Activated CD8-positive, alpha-beta T cell treated with anti-CD3 and anti-CD28 coated beads for 36 hours (primary cell): ENCODE measurements around the gene MYL3. TPM values are rescaled to one million over a fixed set of nuclear protein-coding genes. Genes with fewer than 3 reads are reported as not detected.

Source experiments
- ATAC-seq: fragments of 200-7000 bp; cut with Tn5 transposase; one replicate; pipeline ENCODE4 v1.10.0; 2021; ENCODE audit warnings: mild to moderate bottlenecking, moderate library complexity
- CTCF ChIA-PET: fragments of 350-600 bp; sonication (Branson Sonifier 250); formaldehyde crosslinking; loops from one replicate; lab custom pipeline; 2021; ENCODE audit warnings: antibody characterized with exemption; lab: Charles Lee
- POLR2A ChIA-PET: fragments of 350-600 bp; sonication (Branson Sonifier 250); formaldehyde crosslinking; loops from one replicate; lab custom pipeline; 2021; ENCODE audit warnings: antibody characterized with exemption; lab: Charles Lee
- DNase-seq: peaks from one replicate; pipeline ENCODE4 v3.0.0-alpha.2; 2020
- H3K27ac Mint-ChIP-seq: one replicate; pipeline ENCODE4 v1.8.0; 2021; ENCODE audit warnings: mild to moderate bottlenecking, mixed read lengths
- H3K27me3 Mint-ChIP-seq: one replicate; pipeline ENCODE4 v1.8.0; 2021; ENCODE audit warnings: mixed read lengths
- H3K36me3 Mint-ChIP-seq: one replicate; pipeline ENCODE4 v1.8.0; 2021; ENCODE audit warnings: low read depth, mixed read lengths
- H3K4me1 Mint-ChIP-seq: one replicate; pipeline ENCODE4 v1.8.0; 2021; ENCODE audit warnings: low read depth, mixed read lengths
- H3K4me3 Mint-ChIP-seq: one replicate; pipeline ENCODE4 v1.8.0; 2021; ENCODE audit warnings: mild to moderate bottlenecking, moderate library complexity, mixed read lengths
- H3K9me3 Mint-ChIP-seq: one replicate; pipeline ENCODE4 v1.8.0; 2021; ENCODE audit warnings: mixed read lengths
- intact Hi-C: fragments of 100-400 bp; cut with micrococcal nuclease; formaldehyde crosslinking; loops from one replicate; pipeline ENCODE4 v1.10.0; 2022
- total RNA-seq, 2 experiments: library from RNA; stranded (reverse); gene quantifications; one replicate each; pipeline ENCODE4 v1.2.3, GENCODE V29; 2021
- TF ChIP-seq, protein P1 (sequence below): fragments of 200-600 bp; IDR thresholded peaks from one replicate; pipeline ENCODE4 v1.8.0; 2022; ENCODE audit warnings: antibody characterized with exemption, mild to moderate bottlenecking

Gene MYL3
- total RNA-seq, 2 experiments from 2014 or later: not detected

DNA sequence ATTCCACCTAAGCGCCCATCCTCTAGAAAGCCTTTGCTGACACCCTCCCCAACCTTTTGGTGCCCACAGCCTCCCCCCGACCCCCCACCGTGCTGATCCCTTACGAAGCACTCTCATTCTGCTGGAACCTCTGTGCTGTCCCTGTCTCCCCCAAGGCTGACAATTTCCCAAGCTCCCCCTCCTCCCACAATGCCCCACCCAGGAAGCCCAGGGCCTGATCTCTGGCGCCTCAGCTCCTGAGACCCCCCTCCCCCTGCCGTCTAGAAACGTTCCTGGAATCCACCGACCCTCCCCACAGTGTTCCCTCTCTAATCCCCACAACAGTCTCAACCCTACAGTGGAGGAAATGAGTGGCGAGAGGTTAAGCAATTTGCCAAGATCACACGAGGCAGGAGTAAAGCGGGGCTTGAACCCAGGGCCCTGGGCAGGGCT, 18.3 kb downstream of the MYL3 start:
- TF ChIP-seq, protein P1, sequence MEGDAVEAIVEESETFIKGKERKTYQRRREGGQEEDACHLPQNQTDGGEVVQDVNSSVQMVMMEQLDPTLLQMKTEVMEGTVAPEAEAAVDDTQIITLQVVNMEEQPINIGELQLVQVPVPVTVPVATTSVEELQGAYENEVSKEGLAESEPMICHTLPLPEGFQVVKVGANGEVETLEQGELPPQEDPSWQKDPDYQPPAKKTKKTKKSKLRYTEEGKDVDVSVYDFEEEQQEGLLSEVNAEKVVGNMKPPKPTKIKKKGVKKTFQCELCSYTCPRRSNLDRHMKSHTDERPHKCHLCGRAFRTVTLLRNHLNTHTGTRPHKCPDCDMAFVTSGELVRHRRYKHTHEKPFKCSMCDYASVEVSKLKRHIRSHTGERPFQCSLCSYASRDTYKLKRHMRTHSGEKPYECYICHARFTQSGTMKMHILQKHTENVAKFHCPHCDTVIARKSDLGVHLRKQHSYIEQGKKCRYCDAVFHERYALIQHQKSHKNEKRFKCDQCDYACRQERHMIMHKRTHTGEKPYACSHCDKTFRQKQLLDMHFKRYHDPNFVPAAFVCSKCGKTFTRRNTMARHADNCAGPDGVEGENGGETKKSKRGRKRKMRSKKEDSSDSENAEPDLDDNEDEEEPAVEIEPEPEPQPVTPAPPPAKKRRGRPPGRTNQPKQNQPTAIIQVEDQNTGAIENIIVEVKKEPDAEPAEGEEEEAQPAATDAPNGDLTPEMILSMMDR: no peak
- CTCF ChIA-PET: interaction anchor here (1.0 to 1.2 kb wide), 3 partner anchors 8 to 65 kb away, joined by 4 read pairs; no protein-coding TSS in a partner anchor
- DNase-seq (no peak), ATAC-seq (no peak)
- POLR2A ChIA-PET: interaction anchor here (1.0 to 1.1 kb wide), 2 partner anchors 149 to 175 kb away, joined by 3 read pairs; no protein-coding TSS in a partner anchor
- H3K4me1 Mint-ChIP-seq: peaks cover 5% of the 10 kb centered on the region
- intact Hi-C loops: no loop called here
- H3K4me3 Mint-ChIP-seq: peak overlapping the region; percentile 65
- H3K27ac Mint-ChIP-seq: peak overlapping the region; percentile 42
- H3K36me3 Mint-ChIP-seq: peaks cover 3% of the 10 kb centered on the region
- H3K27me3 Mint-ChIP-seq: no peaks in the 10 kb centered on the region
- peaks cover 13% of the 10 kb centered on the region for H3K9me3 Mint-ChIP-seq

DNA sequence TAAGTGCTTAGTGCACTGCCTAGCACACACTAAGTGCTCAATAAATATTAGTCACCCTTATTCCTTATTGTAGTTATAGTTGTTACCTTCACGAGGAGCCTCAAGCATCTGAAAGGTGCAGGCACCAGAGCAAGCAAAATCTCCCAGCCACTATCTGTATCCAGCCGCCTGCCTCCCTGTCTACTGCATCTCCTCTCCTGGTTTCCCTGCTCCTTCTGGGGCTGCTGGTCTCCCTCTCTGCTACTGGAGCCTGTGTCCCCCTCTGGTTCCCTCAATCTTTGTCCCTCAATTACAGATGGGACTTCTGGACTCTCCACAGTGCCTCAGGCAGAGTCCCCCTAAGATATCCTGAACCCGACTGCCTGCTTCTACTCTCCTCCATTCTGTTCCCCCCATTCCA, 18.8 kb downstream of the MYL3 start:
- no peak for DNase-seq
- H3K4me3 Mint-ChIP-seq: no peak overlapping the region
- peaks cover 13% of the 10 kb centered on the region for H3K9me3 Mint-ChIP-seq
- H3K36me3 Mint-ChIP-seq: peaks cover 3% of the 10 kb centered on the region
- H3K27me3 Mint-ChIP-seq: no peaks in the 10 kb centered on the region
- ChIA-PET POLR2A (no interaction called here), CTCF (no interaction called here)
- no peak overlapping the region for H3K27ac Mint-ChIP-seq
- TF ChIP-seq, protein P1: no peak
- ATAC-seq: no peak
- intact Hi-C loops: no loop called here
- H3K4me1 Mint-ChIP-seq: peaks cover 5% of the 10 kb centered on the region

DNA sequence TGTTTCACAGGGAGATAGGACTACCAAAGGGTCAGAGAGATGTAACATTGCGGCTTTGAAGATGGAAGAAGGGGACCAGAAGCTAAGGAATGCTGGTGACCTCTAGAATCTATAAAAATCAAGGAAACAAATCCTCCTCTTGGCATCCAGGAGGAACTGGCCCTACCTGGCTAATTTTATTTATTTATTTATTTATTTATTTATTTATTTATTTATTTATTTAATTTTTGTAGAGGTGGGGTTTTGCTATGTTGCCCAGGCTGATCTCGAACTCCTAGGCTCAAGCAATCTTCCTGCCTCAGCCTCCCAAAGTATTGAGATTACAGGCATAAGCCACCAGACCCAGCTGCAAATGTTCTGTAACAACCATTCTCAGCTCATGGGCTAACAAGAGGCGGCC, 19.7 kb downstream of the MYL3 start:
- CTCF ChIA-PET: no interaction called here
- H3K27me3 Mint-ChIP-seq: no peaks in the 10 kb centered on the region
- POLR2A ChIA-PET: no interaction called here

DNA sequence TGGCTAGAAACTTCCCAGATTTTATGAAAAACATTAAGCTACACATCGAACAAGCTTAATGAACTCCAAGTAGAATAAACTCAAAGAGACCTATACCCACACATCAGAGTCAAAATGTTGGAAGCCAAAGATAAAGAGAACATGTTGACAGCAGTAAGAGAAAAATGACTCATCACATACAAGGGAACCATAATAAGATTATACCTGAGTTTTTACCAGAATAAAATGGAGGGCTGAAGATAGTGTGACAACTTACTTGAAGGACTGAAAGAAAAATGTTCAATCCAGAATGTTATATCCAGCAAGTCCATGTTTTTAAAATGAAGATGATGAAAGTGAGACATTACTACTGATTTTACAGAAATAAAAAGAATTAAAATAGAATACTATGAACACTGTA, 22.8 kb downstream of the MYL3 start:
- CTCF ChIA-PET: no interaction called here
- peaks cover 3% of the 10 kb centered on the region for H3K36me3 Mint-ChIP-seq
- intact Hi-C loops: no loop called here
- DNase-seq (no peak), ATAC-seq (no peak)
- TF ChIP-seq, protein P1: no peak
- H3K9me3 Mint-ChIP-seq: peaks cover 24% of the 10 kb centered on the region
- POLR2A ChIA-PET: no interaction called here
- no peak overlapping the region for H3K4me3 Mint-ChIP-seq
- peaks cover 1% of the 10 kb centered on the region for H3K4me1 Mint-ChIP-seq
- H3K27ac Mint-ChIP-seq: no peak overlapping the region
- H3K27me3 Mint-ChIP-seq: no peaks in the 10 kb centered on the region

More for the DNA sequence above, 19.7 kb downstream of the MYL3 start:
- no peak overlapping the region for H3K4me3 Mint-ChIP-seq
- TF ChIP-seq, protein P1: no peak
- H3K9me3 Mint-ChIP-seq: peaks cover 14% of the 10 kb centered on the region
- intact Hi-C loops: no loop called here
- no peak overlapping the region for H3K27ac Mint-ChIP-seq
- DNase-seq: no peak
- peaks cover 5% of the 10 kb centered on the region for H3K4me1 Mint-ChIP-seq
- ATAC-seq: no peak
- H3K36me3 Mint-ChIP-seq: peaks cover 3% of the 10 kb centered on the region

DNA sequence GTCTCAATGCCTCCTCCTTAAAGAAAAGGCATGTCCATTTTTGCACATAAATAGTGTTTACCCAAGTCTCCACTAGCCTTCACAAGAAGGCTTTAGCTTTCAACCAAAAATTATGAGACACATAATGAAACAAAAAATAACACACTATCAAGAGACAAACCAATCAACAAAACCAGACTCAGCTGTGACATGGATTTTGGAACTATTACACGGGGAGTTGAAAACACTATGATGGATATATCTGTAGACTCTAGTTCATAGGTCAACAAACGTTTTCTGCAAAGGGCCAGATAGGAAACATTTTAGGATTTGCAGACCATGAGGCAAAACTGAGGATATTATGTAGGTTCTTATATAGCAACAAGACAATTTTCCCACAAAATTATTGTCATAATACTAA, 24.9 kb downstream of the MYL3 start:
- POLR2A ChIA-PET: no interaction called here
- TF ChIP-seq, protein P1: no peak
- CTCF ChIA-PET: no interaction called here
- no peaks in the 10 kb centered on the region for H3K27me3 Mint-ChIP-seq
- no peaks in the 10 kb centered on the region for H3K4me1 Mint-ChIP-seq
- intact Hi-C loops: no loop called here
- peaks cover 3% of the 10 kb centered on the region for H3K36me3 Mint-ChIP-seq
- ATAC-seq (no peak), DNase-seq (no peak)
- peaks cover 24% of the 10 kb centered on the region for H3K9me3 Mint-ChIP-seq
- no peak overlapping the region for H3K4me3 Mint-ChIP-seq
- no peak overlapping the region for H3K27ac Mint-ChIP-seq
